Inflammatory macrophage treated with lipopolysaccharide for 4 hours (primary cell): ENCODE data around the gene ERICH2.

Experiments
- DNase-seq: peaks from one replicate; pipeline ENCODE4 v3.0.0-alpha.2; 2020

The ERICH2 gene

DNA sequence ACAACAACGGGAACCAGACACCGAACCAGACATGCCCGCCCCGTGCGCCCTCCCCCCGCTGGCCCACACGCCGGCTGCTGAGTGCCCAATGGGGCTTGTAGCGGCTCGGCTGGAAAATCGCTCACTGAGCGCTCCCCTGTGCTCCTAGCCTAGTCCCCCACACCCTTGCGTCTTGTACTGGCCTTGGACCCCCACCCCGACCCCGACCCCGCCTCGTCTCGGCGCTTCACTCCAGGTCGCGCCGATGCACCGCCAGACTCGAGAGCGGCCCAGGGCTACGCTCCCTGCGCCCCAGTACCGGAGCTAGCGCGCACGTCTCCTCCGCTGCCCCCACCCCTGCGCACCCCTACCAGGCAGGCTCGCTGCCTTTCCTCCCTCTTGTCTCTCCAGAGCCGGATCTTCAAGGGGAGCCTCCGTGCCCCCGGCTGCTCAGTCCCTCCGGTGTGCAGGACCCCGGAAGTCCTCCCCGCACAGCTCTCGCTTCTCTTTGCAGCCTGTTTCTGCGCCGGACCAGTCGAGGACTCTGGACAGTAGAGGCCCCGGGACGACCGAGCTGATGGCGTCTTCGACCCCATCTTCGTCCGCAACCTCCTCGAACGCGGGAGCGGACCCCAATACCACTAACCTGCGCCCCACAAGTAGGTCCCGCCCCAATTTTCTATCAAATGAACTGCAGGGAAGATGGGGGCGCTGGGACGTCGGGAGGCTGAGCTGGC, 48.0 kb downstream of the ERICH2 start:
- DNase-seq: no peak

DNA sequence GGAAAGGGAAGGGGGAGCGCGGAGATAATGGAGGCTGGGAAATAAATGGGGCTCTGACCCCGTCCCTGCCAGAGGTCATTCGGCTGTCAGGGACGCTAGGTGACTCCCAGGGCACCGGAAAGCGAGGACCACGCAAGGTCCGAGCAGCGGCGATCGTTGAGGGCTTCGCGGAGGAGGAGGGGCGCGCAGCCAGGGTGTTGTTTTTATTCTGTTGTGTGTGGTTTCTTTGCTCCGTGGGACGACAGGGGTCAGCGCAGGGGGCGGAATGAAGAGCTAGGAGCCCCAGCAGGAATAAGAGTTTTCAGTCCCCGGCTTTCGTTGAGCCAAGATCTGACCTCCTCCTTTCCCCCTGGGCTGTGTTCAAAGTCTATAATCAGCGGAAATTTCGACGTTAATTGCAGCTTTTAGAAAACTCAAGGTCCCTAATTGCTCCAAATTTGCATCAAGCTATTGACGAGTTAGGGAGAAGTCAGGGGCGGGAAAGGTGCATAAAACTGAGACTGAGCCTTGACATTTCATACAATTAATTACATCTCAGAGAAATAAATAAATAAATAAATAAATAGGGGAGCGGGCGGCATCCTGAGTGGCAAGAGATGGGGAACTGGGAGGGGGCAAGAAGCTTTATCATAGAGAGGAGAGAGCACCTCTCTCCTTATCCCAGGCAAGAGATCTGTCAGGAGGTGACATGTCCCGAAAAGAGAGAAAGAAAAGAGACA, 48.7 kb downstream of the ERICH2 start:
- DNase-seq: no peak

DNA sequence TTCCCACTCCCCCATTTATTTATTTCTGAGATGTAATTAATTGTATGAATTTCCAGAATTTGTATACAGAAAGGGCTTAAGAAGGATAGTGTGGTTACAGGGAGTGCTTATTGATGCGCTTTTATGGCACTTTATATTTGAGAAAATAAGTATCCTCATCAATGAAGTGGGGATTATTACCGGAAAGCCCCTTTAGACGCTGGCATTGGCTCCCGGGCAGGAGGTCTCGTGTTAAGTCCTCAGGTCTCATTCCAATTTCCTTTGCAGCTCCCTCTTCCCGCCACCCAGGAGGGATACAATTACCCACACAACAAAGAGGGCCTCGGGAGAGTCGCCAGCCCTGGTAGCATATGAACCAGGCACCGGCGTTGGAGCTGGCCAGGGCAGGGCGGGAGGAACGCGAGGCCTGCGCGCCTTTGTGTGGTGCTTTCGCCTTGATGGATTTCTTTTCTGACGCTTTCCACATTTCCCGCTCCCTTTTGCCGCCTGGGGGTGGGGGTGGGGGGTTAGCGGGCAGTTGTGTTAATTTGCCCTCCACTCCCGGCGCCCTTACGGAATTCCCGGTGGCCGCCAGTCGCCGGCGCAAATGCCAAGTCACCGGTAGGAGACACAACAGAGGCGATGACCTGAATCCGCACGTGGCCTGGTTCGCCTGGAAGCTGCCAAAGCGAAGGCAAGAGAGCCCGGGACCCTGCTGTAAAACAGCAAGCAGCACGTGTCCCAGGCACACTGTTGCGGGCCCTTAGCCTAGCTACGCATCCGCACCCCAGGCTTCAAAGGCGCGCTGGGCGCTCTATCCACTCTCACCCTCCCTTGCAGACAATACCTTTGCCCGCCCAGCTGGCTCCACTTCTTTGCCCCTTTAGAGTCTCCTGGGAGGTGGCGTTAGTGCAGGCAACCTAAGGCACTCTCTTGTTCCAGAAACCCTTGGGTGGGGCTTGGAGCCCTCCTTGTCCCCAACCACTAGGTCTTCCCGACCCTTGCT, 49.8 kb downstream of the ERICH2 start:
- no peak for DNase-seq

DNA sequence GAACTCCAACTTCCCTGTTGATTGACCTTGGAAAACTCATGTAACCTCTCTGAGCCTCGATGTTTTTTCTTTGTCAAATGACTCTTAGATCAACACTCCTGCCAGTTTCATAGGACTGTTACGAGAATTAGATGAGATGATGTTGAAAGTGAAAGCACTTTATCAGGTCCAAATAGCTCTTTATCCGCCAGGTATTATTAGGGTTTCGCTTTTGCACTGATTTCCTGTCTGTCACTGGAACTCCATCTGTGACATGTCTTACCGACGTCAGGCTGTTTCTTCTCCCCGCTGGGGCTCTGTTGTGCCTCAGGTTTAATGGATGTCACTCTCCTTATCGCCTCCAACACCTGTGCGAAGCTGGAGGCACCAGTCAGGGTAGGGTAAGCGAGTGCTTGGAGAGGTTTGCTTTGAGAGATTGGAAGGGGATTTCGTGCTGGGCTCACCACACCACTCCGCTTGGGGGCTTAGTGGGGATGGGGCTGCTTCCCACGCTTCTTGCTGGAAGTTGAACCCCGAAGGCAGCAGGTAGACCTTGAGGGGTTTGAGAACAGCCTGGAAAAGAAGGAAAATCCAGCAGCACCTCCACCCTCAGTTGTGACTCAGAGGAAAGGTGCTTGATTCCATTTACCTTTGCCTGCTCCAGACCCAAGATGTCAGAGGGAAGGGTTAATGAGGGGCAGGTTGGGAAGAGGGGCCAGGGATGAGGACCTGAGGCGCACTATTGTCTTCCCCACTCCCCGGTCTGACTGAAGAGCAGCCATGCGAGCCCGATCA, 50.8 kb downstream of the ERICH2 start:
- DNase-seq: no peak

DNA sequence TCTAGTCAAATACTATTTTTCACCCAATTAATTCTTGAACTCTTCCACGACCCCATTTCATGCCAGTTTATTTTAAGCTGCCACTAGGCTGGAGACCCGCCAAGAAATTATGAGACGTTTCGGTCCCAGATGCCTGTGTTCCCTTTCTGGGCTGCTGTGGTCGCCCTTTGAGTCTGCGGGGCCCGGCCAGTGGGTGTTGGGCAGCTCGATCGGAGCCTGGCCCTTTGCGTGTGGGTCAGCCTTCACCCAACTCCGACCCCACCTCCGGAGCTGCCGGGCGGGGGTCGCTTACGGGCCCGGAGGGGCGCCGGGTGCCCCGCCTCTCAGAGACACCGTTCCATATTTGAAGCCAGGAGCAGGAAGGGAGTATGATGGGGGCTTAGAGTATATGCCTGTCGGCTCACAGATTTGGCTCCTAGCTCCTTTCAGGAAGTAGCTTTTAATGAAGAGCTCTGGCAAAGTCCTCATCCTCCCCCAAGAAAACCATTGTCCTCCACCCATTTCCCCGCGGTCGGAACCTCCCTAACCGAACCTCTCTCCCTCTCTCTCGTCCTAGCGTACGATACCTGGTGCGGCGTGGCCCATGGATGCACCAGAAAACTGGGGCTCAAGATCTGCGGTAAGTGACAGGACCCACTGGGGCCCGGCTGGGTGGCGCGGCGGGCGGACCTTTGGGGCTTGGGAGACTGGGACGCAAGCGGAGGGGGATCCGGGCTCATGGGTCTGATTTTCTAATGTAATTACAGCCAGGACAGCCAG, 51.5 kb downstream of the ERICH2 start:
- no peak for DNase-seq

DNA sequence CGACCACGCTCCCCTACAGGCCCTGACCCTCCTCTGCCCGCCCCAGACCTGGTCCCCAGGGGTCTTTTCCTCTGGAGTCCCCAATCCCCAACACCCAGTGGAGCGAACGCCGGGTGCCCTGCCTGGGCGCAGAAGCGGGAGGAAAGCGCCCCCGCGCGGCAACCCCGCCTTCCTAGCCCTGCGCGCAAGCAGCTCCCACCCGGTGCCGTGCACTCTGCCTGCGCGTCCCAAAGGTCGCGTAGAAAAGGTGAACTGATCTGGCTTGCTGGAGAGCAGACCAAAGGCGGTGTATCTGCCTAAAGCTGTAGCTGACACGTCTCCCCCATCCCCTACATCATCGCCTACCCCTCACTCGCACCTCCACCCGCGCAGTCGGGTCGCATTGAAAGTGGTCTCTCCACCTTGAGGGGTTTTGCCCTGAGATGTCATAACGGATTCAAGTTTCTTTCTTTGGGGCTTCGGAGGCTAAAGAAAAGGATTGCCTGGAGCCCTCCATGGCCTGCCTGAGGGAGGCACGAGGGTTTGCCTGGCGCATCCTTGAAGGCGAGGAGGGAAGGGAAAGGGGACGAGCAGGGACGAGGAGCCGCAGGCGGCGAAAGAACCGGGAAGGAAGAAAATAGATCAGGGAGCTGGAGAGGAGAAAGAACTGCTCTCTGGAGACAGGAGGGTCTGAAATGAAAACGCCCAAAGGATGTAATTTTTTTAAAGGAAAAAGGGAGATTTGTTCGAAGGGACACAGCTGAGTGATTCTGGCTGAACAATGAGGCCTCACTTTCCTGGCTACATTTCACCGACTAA, 52.3 kb downstream of the ERICH2 start:
- no peak for DNase-seq

DNA sequence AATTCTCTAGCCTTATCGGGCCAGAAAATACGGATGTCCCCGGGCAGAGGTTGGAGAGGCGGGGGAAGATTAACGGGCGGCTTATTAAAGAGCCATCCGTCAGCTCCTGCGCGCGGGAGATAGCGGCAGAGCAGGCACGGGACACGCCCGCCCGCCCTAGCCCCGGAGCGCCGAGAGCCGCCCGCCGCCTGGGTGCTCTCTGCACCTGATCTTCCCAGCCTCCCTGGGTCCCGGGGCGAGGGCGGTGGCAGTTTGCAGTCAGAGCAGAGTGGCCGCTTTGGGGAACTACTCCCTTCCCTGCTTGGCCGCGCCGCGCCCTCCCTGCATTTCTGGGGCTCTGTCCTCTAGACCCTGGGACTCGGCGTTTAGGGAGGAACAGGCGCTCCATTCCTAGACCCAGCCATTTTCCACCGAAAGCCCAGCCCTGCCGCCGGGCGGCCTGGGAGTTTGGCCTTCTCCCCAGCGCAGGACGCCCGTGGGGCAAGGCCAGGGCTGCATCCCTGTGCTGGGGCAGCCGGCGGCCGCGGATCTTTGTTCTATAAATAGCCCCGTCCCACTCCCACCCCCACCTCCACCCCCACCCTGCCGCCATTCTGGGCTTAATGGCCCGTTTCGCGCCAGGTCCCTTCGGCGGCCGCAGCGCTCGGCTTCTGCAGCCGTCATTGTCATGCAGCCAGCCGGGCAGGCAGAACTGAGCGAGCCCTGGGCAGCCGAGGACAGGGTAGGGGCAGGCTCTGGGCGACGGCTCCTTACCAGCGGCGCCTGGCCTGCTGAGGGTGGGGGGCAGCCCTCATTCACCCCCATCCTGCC, 53.1 kb downstream of the ERICH2 start:
- DNase-seq: no peak

DNA sequence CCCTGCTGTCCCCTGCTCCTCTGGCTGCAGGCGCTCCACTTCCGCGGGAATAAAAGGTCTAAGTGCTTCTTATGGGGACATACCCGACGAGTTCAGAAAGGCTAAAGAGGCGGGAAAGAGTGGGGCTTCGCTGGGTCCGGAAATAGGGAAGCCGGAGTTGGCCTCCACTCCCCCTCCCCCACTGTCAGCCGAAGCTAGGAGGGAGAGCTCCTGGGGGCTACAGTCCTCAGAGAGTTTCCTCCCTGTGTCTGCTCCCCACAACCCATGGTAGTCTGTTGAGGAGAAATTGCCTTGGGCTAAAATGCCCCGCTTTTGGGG, 53.7 kb downstream of the ERICH2 start:
- no peak for DNase-seq

DNA sequence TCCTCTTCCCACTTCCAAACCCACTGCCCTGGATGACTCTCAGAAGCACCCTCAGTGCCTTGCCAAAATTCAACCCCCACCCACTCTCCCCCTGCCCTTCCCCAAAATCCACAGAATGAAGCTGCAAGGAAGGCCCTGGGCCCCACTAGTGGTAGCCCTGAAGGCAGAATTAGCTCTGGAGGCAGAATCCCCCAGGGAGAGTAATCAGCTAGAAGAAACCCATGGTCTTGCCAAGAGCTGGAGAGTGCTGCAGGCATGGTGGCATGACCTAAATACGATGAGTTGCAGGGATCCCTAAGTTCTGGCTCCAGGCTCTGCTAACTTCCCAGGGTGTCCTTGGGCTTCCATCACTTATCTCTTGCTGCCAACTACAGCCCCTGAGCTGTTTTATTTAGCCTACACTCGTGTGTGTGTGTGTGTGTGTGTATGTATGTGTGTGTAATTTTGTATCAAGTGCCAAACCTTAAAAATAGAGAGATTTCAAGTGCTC, 54.4 kb downstream of the ERICH2 start:
- no peak for DNase-seq

DNA sequence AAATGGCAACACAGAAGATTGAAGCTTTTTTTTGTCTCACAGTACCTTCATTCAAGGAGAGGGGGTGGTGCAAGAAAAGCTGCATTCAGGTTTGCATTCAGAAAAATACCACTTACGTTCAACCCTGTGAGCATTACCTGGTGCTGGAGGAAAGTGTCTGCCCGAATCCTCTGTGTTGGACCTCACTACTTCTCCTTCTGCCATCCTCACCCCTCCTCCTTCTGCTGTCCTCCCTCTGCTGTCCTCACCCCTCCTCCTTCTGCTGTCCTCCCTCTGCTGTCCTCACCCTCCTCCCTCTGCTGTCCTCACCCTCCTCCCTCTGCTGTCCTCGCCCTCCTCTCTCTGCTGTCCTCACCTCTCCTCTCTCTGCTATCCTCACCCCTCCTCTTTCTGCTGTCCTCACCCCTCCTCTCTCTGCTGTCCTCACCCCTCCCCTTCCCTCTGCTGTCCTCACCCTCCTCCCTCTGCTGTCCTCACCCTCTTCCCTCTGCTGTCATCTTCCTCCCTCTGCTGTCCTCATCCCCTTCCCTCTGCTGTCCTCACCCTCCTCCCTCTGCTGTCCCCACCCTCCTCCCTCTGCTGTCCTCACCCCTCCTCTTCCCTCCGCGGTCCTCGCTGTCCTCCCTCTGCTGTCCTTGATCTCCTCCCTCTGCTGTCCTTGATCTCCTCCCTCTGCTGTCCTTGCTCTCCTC, 57.8 kb downstream of the ERICH2 start:
- no peak for DNase-seq

DNA sequence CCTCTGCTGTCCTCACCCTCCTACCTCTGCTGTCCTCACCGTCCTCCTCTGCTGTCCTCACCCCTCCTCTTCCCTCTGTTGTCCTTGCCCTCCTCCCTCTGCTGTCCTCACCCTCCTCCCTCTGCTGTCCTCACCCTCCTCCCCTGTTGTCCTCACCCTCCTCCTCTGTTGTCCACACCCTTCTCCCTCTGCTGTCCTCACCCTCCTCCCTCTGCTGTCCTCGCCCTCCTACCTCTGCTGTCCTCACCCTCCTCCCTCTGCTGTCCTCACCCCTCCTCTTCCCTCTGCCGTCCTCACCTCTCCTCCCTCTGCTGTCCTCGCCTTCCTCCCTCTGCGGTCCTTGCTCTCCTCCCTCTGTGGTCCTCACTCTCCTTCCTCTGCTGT, 58.3 kb downstream of the ERICH2 start:
- DNase-seq: no peak

DNA sequence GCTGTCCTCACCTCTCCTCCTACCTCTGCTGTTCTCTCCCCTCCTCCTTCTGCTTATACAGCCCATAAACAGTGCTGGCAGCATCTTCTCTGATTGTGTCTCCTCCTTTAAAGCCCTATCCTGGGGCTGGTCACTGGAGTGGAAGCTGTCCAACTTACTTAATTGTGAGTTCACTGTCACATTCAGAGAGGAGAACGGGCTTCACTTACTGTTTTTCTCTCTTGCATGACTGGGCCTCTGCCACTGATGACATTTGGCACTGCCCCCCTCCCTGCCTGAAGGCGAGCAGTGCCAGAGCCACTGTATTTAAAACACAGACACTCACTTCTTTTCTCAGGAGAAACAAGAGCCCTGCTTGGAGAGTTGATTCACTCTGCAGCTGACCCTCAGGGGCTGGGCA, 58.9 kb downstream of the ERICH2 start:
- DNase-seq: no peak

DNA sequence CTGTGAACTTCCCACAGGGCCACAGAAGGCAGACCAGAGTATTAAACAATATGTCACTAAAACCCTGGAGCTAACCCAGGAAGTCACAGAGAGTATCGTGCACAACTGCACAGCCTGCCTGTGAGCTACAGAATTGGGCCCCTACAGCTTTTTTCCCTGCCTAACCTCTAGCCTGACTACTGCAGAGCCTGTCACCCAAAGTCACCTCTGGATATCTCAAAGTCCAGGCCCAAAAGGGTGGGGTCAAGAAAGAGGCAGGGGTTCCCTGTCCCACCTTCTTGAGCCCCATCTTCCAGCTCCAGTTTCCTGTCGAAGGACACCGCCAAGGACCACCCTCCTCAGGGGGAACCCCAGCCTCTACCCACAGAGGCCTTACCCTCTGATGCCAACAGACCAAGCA, 60.0 kb downstream of the ERICH2 start:
- DNase-seq: no peak

DNA sequence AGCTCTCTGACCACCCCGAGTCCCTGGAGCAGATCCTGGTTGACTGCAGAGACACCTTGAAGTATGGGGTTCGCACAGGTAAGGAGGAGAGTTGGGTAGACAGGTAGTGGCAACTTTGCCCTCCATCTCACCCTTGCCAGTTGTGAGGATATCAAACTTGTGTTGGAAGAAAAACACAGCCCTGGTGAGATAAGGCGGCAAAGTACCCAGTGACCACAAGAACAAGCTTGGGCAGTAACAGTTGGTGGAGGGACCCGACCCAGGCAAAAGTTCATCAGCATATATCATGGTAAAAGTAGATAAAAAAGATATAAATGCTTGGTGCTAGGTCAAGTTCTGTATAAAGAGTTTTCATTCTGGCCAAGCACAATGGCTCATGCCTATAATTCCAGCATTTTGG, 60.9 kb downstream of the ERICH2 start:
- no peak for DNase-seq

DNA sequence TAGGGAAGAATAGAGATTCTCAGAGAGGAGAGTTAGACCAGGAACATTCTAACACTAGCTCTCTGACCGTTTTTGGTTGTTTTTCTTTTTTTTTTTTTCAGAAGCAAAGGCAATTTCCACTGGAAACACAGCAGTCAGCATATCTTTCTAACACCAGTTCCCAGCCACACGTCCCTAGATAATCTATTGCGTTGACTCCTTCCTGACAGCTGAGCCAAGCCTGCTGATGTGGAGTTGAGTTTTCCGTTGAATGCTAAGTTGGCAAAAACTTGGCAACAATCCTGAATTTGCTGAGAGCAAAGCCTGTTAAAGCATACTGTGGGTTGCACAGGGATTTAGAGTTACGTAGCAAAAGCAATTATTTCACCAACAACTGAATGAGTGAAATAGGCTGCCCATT, 65.8 kb downstream of the ERICH2 start:
- no peak for DNase-seq

DNA sequence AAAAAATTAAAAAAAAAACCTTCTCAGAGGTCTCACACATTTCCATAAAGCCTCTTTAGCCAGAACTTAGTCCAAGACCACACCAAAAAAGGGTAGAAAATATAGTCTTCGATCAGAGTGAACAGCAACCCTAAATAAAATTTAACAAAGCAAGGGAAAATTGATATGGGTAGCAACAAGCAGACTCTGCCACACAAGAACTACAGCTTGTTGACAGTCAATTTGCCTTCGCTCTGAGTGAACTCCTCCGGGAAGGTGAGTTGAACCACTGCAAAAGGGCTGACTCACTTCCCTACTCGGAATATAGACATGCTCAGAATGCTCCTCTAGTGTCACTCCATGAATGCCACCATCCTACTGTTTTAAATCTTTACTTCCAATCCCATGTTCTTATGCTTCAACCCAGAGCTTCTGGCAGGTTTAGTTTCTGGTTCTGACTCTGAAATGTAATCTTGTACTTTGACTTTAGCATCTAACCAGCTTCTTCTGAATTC, 70.6 kb downstream of the ERICH2 start:
- DNase-seq: no peak

DNA sequence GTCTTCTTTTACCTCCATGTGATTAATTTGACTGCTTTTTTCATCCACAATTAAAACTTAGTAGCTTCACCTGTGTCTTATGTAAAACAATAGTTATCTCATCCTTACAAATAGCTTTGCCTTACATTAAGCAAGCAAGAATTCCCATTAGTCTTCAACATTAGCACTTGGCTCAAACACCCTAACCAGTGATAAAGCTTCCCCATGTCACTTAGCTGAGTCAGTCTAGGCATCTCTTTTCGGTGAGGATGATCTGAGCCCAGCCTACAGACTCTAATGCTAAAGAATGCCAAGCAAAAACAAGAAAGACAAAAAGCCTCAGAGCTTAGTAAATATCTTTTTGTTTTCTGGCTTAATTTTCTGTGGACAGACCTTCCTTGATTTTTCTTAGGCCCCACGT, 72.6 kb downstream of the ERICH2 start:
- no peak for DNase-seq

DNA sequence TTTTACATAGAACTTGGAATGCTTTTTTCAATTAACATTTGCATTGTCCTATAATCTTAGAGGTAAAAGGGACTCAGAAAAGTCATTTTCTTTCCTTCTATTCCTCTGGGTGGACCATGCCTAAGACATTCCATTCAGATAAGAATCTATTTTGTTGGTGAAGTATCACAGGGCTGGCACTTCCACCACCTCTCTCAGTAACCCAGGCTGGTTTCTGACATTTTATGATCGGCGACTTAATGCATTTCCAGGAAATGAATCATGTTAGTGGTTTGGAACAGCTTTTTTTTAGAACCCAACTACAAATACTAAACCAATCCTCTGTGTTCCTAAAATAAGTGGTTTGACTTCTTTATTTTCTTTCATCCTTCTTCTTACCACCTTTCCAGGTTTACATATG, 73.5 kb downstream of the ERICH2 start:
- no peak for DNase-seq

DNA sequence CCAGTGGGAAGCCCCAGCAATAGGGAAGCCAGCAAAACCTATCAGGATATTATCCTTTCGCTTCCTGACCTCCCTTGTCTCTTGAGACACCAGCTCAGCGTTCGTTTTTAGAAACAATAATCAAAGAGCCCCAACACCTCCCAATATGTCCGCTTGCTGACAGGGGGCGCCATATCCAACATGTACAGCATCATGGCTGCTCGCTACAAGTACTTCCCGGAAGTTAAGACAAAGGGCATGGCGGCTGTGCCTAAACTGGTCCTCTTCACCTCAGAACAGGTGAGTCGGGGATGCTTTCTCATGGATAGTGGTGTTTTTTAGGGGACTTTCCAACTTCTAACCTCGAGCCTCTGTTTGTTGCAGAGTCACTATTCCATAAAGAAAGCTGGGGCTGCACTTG, 75.2 kb downstream of the ERICH2 start:
- no peak for DNase-seq
